DMS53 treated with DMSO at 0.1 percent for 48 hours (cell line): Measurements from ENCODE around the gene ZBTB16.

Experiments
- DNase-seq: peaks from one replicate; lab custom pipeline; 2025; ENCODE audit not compliant: unreplicated experiment; lab: John Stamatoyannopoulos, UW

The ZBTB16 gene

DNA sequence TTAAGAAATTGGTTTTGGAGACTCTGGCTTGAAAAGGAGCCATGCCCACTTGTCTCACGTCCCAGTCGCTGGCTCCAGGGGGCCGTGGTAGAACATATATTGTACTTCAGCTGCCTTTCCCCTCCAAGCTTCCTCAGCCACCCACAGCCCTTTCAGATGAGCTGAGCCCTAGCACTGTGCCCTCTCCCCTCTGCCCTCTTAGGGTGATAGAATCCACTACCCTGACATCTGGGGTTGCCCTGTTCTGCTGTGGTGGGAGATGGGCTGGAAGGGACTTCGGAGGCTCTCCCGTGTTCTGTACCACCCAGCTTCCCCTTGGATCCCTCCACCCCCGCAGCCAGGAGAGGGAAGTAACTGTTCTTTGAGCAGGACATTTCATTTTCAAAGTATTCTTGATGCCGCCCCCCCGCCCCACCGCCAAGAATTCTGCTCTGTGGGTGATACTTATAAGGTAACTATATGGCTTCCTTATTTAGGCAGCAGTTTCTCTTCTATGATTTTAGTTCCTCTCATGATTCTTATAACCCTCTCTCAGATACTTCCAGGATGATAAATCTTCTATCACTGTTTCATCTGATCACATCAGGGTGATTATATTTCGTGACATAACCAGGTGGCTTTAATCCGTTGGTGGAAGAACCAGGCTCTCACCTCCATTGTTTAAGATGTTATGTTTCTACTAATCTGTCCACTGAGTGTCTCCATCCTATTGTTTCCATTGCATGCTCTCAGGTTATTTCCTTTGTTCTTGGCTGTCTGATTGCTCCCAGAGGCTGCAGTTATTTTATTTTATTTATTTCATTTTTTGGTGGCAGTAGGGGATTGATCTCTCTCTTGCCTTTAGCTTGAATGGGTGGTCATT is 24.1 kb downstream of the ZBTB16 start:
- no peak for DNase-seq

DNA sequence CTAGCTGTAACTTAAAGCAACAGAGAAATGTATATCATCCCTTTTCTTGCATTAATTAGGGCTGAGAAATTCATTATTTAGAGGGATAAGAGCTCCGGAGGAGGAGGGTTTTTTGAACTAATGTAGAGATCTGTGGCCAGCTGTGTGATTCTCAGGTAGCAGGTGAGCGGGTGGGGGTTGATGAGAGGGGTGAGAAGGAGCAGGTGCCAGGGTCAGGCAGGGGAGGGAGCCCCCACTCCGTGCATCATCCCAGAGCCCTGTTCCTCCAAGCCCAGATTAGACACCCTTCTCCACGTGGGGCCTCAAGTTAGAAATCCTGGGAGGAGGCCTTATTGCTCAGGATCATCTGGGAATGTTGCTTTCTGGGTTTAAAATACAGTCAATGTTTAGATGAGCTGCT is 24.9 kb downstream of the ZBTB16 start:
- DNase-seq, result no peak

DNA sequence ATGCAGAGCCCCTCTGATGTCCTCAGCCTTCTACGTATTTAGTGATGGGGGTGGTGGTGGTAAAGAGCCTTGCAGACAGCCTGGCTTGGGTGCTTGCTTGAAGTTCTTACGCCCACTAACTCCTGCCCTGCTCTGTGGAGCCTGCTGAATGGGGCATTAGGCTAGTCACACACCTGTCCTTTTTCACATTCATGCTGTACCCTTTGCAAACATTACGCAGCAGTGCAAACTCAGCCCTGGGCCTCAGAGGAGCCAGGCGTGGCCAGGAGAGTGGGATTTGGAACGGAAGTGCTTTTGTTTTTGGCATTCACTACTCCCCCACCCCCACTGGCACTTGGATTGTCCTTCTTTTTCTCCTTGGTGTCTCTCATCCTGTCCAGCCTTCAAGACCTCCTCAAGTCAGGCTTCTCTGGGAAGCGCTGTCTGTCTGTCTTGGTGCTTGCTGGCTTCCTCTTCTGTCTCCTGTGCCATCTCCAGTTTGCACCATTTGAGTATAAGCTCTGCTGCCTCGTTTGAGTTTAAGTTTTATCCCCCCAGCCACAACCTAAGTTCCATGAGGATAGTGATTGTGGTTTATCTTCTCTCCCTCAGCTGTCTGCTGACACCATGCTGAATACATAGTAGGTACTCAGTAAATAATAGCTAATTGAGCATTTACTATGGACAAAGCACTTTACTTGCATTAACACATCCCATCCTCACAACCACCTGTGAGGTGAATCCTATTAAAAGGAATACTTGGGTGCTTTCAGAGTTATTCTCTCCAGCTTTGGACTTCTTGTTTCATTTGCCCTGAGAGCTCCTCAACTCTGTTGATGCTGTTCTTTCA is 26.7 kb downstream of the ZBTB16 start:
- peak; percentile 81 for DNase-seq

DNA sequence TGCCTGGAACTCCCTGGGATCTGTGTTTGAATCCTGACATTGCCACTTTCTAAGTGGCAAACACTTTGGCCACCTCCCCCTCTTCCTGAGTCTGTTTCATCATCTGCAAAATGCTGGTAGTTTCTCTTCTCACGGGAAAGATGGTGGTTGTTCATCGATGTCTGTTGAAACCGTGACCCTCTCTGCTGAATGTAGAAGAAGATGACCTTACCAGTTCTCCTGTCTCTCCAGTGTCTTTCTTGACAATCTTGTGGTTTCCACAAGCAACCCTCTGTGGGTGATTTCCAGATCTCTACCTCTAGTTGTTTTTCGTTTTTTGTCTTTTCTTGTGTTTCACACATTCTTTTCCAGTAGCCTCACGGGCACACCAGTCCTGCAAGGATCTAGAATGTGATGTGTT is 27.5 kb downstream of the ZBTB16 start:
- no peak for DNase-seq

DNA sequence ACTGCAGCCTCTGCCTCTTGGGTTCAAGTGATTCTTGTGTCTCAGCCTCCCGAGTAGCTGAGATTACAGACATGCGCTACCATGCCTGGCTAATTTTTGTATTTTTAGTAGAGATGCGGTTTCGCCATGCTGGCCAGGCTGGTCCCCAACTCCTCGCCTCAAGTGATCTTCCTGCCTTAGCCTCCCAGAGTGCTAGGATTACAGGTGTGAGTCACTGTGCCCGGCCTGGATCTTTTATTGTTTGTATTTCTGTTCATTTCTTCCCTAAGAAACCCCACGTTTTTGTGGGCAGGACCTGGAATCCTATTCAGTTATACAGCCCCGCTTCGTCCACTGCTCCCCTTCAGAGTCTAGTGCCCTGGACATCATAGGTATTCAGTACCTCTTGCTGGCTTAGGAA is 28.7 kb downstream of the ZBTB16 start:
- no peak for DNase-seq

DNA sequence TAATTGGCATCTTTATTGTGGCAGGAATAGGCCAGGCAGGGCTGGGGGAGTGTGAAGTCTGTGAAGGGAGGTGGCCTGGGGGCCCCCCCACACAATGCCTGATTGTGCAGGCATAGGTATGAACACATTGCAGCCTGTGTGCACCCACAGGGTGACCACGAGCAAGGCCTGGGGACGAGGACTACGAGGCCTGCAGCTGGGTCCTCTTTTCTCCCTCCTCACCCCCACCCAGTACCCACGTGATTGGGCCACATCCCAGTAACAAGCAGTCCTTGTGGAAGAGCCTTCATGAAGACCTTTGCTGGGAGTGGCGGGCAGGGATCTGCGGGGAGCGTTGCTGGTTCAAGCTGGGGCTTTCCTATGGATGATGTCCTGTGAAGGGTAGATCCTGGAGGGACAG is 29.3 kb downstream of the ZBTB16 start:
- no peak for DNase-seq

DNA sequence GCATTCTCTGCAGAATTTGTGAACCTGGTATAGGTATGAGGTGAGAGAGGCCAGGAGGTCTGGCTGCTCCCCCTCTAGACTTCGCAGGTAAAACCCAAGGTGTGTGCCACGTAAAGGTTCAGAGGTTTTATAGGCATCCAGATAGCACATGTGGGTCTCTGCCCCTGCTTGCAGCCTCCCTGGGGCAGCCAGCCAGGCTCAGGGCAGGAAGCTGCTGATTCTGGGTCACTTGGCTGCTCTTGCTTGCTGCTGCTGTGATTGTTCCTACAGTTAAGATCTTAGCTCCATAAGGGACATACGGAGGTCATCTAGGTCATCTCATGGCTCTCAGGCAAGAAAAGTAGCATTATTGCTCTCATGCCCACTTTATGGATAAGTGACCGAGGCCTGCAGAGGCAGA is 30.2 kb downstream of the ZBTB16 start:
- DNase-seq, result no peak

DNA sequence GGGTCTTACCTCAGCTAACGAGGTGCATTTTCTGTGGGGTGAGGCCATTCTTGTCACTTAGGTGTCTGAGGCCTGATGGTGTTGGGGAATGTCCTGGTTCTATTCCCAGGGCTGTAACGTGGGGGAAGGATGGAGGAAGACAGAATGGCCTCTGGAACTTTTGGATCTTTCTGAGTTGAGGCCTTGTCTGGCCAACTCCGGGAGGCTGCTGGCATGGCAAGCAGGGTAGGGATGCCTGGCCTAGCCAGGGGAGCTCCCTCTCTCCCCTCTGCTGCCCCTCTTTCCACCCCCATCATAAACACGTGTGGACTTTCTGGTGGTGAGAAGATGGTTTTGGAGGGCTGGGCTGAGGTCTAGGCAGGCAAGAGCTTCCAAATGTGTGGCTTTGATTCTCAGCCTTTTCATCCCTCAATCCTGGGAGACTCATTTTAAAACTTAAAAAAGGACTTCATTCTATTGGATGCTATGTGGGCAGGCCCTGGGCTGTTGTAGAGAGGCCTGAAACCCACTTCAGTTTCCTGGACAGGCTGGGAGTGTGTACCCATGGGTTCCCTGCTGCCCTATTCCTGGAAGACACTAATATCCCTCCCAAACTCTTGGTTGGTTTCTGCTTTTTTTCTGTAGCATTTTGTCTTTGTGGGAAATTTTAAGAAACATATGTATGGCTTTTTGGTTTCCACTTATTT is 30.9 kb downstream of the ZBTB16 start:
- no peak for DNase-seq

DNA sequence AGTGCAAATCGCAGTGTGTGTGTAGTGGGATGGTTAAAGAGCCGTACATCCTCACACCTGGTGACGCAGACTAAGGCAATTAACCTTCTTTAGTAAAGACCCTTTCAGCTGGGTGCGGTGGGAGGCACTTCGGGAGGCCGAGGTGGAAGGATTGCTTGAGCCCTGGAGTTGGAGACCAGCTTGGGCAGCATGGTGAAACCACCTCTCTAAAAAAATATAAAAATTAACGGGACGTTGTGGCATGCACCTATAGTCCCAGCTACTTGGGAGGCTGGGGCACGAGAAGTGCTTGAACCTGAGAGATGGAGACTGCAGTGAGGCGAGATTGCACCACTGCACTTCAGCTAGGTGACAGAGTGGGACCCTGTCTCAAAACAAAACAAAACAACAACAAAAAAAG is 31.5 kb downstream of the ZBTB16 start:
- DNase-seq, result no peak

DNA sequence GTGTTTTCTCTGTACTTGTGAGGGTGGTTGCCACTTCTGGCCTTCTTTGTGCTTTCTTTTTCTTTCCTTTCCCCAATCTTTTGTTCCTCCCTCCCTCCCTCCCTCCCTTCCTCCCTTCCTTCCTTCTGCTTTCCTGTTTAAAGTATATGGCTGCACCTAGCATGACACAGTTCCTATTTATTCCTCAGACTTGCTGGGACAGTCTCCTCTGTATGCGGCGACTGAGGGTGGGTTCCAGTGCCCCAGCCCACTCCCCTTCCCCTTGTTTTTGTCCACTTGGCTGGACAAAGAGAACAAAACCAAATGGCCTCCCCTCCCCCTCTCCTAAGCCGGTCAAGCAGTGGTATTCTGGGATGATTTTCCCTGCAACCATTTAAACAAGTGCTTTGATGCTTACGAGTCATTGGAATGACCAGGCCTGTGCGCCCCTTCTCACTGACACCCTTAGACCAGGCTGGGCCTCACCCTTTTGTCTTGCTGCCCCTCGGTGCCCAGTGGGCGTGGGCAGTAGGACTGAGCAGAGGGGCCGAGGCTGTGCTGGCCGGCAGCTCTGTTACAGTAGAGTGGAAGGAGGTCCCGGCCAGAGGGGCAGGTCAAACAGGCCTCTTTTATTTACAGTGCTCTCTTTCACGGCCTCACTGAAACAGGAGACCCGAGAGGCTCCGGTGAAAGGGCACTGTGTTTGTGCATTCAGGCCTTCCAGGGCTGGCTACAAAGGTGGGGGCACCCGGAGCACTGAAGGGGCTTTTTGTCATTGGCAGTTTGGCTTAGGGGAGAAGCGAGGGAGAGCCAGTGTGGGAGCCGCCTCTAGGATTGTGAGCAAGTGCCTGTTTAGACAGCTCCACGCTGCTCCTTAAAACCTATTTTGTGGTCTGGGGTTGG is 32.2 kb downstream of the ZBTB16 start:
- no peak for DNase-seq

DNA sequence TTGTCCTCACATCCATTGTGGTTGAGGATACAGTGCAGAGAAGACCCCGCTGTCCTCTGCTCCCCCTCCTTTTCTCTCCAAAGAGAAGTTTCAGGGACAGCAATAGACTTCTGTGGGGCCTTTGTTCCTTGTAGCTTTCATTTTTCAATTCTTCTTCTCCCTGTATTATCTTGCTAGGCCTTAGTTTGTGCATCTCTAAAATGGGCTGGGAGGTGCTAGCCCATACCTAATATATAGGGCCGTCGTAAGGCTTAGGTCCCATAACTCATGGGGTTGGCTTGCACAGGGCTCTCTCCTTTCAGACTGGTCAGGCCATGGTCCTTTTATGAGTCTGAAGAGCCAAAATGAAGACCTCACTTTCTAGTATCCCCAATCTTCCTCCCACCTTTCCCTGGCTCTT is 33.0 kb downstream of the ZBTB16 start:
- DNase-seq, result no peak

DNA sequence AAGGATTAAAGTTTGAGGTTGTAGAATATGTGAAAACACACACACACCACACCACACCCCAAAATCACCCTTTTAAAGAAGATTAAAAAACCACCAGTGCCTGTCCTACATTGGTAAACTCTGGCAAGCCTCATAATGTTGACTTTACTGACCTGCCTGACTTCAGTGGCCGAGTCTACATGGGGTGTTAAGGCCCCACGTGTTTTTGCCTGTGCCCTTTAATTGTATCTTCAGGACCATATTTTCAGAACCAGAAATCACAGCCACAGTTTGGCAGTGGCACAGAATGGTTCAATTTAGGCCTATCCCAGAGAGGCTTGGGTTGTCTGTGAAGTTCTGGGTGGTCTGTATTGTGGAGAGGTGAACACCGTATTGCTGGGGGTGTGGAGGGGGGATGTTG is 33.4 kb downstream of the ZBTB16 start:
- no peak for DNase-seq

DNA sequence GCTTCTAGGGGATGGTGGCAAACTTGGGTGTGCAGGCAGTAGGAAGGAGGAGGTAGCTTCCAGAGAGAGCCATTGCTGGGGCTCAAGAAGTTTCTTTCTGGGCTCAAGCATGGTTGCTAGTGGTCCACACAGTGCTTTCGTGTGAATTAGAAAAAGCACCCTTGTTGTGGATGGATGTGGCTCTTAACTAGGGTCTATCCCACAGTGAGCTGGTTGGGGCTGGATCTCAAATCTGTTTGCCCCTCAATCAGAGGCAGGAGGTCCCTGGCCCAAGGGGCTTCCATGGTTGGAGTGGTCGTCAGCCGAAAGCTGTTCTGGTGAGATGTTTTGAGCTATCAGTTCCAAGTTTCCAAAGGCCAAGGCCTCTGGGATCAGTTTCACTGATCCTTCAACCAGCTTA is 35.0 kb downstream of the ZBTB16 start:
- DNase-seq, result no peak

DNA sequence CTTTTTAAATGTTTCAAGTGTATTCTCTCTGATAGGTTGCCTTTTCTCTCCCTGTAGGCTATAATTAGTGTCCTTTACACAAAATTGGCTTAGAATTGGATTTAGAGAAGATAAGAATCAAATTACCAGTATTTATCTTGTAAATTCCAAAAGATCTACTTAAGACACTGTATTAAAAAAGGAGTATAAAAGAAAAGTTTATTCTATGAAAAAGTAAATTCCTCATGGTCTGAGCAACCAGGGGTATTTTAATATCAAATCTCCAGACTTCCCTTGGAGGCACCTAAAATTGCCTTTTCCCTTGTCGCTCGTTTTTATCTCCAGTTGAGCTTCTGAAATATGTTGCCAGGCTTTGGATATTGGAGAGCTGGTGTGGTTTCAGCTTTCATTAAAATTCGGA is 36.4 kb downstream of the ZBTB16 start:
- DNase-seq, result no peak

DNA sequence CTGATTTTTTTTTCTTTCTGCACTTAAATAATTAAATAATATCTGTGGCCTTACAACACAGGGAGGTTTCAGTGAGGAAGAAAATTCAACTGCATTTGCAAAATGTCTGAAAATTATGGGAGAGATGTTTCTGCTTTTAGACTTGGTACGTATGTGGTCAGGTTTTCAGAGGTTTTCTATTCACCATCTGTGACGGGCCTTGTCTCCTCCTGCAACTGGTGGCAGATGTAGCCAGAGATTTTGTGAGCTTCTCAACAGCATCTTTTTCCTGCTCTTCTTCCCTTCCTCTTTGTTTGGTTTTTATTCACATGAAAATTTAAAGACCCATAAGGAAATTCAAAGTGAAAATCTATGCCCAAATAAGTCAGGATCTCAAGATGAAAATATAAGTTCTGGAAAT is 38.3 kb downstream of the ZBTB16 start:
- no peak for DNase-seq

DNA sequence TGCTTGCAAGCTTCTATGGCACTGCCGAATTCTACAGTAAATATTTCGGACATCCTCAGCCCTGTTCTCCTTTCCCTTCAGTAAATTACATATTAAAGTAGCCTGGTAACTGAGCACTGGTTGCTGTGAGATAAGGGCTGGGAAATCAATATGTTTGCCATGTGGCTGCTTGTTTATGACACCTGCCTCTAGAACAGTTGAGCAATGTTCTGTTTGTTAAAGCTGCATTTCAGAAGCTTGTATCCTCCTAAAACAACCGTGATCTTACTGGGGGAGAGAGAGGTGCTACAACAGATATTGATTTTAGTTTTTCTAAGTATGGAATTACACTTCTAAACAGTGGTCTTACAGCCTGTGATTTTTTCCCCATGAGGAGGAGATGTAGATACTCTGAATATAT is 39.4 kb downstream of the ZBTB16 start:
- DNase-seq, result peak; percentile 84

DNA sequence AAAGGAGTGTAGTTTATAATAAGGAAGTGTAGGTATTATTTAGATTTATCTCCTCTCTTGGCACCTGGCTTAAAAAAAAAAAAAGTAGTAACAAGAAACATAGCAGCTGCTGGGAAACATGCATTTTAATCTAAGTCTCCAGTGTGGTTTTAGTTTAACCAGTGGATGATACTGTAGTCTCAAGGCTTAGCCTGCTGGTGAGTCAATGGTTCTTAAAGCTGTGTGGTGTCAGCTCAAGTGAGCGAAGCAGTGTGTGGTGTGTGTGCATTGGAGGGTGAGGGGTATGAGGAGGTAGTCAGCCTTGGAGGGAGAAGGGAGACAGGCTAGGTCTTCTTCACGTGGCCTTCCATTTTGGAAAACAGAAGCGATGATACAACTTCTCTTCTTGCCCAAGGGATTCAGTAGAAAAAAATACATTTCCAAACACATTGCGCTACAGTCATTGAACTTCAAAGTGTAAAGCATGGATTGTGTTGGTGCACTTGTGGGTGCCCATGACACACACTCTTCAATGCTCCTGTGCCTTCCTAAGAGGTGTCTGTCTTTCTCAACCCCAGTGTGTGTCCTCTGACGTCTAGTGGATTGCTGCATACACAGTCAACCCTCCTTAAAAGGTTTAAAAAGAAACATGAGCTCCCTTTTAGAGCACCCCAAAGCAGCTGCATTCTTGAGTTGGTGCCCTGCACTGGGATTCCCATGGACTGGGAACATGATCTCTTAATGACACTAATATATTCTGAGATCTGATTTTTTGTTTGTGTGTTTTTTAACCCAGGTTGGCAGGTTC is 40.1 kb downstream of the ZBTB16 start:
- peak; percentile 86 for DNase-seq

DNA sequence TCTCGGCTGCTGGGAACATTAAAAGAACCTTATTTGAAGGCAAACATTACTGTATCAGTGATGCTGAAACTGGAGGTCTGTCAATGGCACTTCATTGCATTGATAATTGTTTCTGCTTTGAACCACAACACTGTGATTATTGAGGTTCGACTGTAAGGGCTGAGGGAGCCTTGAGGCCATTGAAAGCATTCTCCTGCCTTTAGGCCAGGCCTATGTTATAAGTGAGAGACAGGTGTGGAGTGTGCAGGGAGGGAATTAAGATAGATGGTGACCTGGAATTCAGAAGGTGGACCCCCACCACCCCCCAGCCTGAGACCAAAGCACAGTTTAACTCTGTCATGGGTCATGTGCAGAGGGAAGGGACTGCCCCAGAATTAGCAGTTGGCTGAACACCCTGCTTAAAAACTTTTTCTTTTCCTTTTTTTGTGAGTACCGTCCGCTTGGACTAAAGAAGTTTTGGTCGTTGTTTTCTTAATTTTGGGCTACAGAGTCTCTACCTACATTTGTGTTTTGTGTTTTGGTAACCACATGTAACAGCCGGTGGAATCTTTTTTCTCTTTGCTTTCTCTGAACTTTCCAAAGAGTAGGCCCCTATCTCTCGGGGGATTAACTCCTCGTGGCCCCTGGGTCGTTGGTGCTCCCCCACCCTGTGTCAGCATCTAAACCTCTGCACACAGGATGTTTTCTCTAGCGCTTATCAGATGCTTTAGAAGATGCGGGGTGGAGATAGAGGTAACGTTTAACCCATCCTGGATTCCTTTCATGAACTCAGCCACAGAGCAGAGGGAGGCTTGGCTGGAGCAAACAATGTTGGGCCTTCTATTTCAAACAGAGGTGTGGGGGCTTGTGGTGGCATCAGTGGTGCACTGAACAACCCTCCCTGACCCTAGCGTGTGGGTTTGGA is 43.7 kb downstream of the ZBTB16 start:
- DNase-seq, result no peak

DNA sequence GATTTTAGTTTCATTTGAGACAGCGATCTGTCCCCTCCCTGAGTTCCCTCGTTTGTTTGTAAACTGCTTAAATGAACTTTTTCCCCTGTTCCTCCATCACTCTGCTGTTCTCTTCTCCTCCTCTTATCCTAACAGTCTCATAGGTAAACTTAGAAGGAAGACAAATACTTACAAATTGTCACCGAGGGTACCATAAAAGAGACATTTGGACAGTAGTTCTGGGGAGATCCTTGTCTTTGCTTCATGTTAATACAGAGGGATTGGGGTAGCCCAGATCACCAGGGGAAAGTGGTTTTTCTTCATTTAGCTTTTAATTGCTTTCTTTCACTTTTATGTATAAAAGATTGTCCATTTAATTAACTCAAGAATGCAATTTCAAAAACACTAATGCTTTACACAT is 46.1 kb downstream of the ZBTB16 start:
- no peak for DNase-seq
